HEK293 (cell line): ENCODE data around the gene DIDO1.

Experiments used
- CTCF ChIA-PET: fragments of 350-600 bp; formaldehyde crosslinking; extraction: SDS; loops from one replicate; lab custom pipeline; 2021; ENCODE audit warnings: antibody characterized with exemption; lab: Yijun Ruan, JAX
- POLR2A ChIA-PET: fragments of 300-600 bp; formaldehyde crosslinking; extraction: SDS; loops from one replicate; lab custom pipeline; 2020; ENCODE audit warnings: antibody characterized with exemption, inconsistent platforms; lab: Yijun Ruan, JAX
- H3K27ac ChIP-seq: fragments of 200-500 bp; sonication (Bioruptor generic); 2 replicates; pipeline ENCODE4 v1.5.1; 2014; ENCODE audit warnings: low read depth, low read length, control low read depth, inconsistent platforms; ENCODE audit errors: extremely low read depth
- H3K36me3 ChIP-seq, 2 experiments: fragments of 200-500 bp in 1 of 2; sonication (Bioruptor generic) in 1 of 2; 1 replicate in 1 of 2; 2 replicates in 1 of 2; pipeline ENCODE4 v1.5.1; 2014 to 2017; ENCODE audit warnings: inconsistent platforms in 2 of 2, low read length in 2 of 2; ENCODE audit not compliant: control insufficient read depth in 2 of 2, insufficient read depth in 1 of 2
- H3K4me1 ChIP-seq: fragments of 200-500 bp; sonication (Bioruptor generic); 2 replicates; pipeline ENCODE4 v1.5.1; 2014; ENCODE audit warnings: mild to moderate bottlenecking, low read length, inconsistent platforms; ENCODE audit not compliant: control insufficient read depth, insufficient read depth
- H3K4me3 ChIP-seq: 2 replicates; pipeline ENCODE4 v1.5.1; 2011; ENCODE audit warnings: low read depth, mild to moderate bottlenecking, control low read depth, low read length, moderate library complexity
- H3K9me3 ChIP-seq: fragments of 200-500 bp; sonication (Bioruptor generic); 2 replicates; pipeline ENCODE4 v1.5.1; 2014; ENCODE audit warnings: low read depth, low read length, inconsistent platforms; ENCODE audit not compliant: control insufficient read depth, insufficient read depth
- KLF8 ChIP-seq: fragments of 450-650 bp; formaldehyde crosslinking; IDR thresholded peaks from 2 replicates; pipeline ENCODE4 v1.5.1; 2016; ENCODE audit warnings: missing biosample characterization, missing genetic modification characterization
- ZBTB48 ChIP-seq: fragments of 450-650 bp; formaldehyde crosslinking; IDR thresholded peaks from 2 replicates; pipeline ENCODE4 v1.5.1; 2016; ENCODE audit warnings: missing biosample characterization, missing genetic modification characterization
- ZFHX2 ChIP-seq: fragments of 450-650 bp; formaldehyde crosslinking; conservative IDR thresholded peaks from 2 replicates; pipeline ENCODE4 v1.5.1; 2016; ENCODE audit warnings: missing biosample characterization, missing genetic modification characterization
- ZFP37 ChIP-seq: fragments of 450-650 bp; formaldehyde crosslinking; IDR thresholded peaks from 2 replicates; pipeline ENCODE4 v1.5.1; 2016; ENCODE audit warnings: missing biosample characterization, missing genetic modification characterization
- ZNF169 ChIP-seq: fragments of 450-650 bp; formaldehyde crosslinking; IDR thresholded peaks from 2 replicates; pipeline ENCODE4 v1.5.1; 2016; ENCODE audit warnings: missing biosample characterization, missing genetic modification characterization
- ZNF174 ChIP-seq: fragments of 450-650 bp; formaldehyde crosslinking; IDR thresholded peaks from 2 replicates; pipeline ENCODE4 v1.5.0; 2017; ENCODE audit warnings: missing biosample characterization, mild to moderate bottlenecking, missing genetic modification characterization
- ZNF274 ChIP-seq, 2 experiments: fragments of 200-500 bp in 1 of 2; fragments of 450-650 bp in 1 of 2; sonication (Bioruptor generic) in 1 of 2; formaldehyde crosslinking in 1 of 2; IDR thresholded peaks; 2 replicates each; pipeline versions ENCODE4 v1.5.1 to v1.6.1; 2014 to 2016; ENCODE audit warnings: borderline replicate concordance in 1 of 2, inconsistent platforms in 1 of 2, low read length in 1 of 2, missing biosample characterization in 1 of 2, missing genetic modification characterization in 1 of 2
- ZNF292 ChIP-seq: fragments of 450-650 bp; formaldehyde crosslinking; IDR thresholded peaks from 2 replicates; pipeline ENCODE4 v1.5.1; 2016; ENCODE audit warnings: low read depth, missing biosample characterization, missing genetic modification characterization, borderline replicate concordance
- ZNF510 ChIP-seq: fragments of 450-650 bp; formaldehyde crosslinking; IDR thresholded peaks from 2 replicates; pipeline ENCODE4 v1.5.1; 2018; ENCODE audit warnings: mild to moderate bottlenecking, missing genetic modification characterization, missing biosample characterization; ENCODE audit not compliant: insufficient replicate concordance
- ZNF558 ChIP-seq: fragments of 450-650 bp; formaldehyde crosslinking; IDR thresholded peaks from 2 replicates; pipeline ENCODE4 v1.5.1; 2016; ENCODE audit warnings: missing biosample characterization, missing genetic modification characterization
- ZNF621 ChIP-seq: fragments of 450-650 bp; formaldehyde crosslinking; IDR thresholded peaks from 2 replicates; pipeline ENCODE4 v1.5.1; 2017; ENCODE audit warnings: missing biosample characterization, missing genetic modification characterization
- ZNF747 ChIP-seq: fragments of 450-650 bp; formaldehyde crosslinking; IDR thresholded peaks from 2 replicates; pipeline ENCODE4 v1.5.1; 2016; ENCODE audit warnings: missing biosample characterization, missing genetic modification characterization
- ZNF777 ChIP-seq: fragments of 450-650 bp; formaldehyde crosslinking; IDR thresholded peaks from 2 replicates; pipeline ENCODE4 v1.5.1; 2017; ENCODE audit warnings: missing biosample characterization, missing genetic modification characterization, borderline replicate concordance
- TF ChIP-seq, protein P1 (sequence below): fragments of 450-650 bp; formaldehyde crosslinking; IDR thresholded peaks from 2 replicates; pipeline ENCODE4 v1.5.1; 2017; ENCODE audit warnings: missing biosample characterization, mild to moderate bottlenecking, missing genetic modification characterization, moderate library complexity
- TF ChIP-seq, protein P2 (sequence below): fragments of 450-650 bp; formaldehyde crosslinking; IDR thresholded peaks from 2 replicates; pipeline ENCODE4; 2016; ENCODE audit warnings: missing biosample characterization, missing genetic modification characterization
- TF ChIP-seq, protein P3 (sequence below): fragments of 450-650 bp; formaldehyde crosslinking; IDR thresholded peaks from 2 replicates; pipeline ENCODE4 v1.5.1; 2016; ENCODE audit warnings: missing biosample characterization, missing genetic modification characterization

DIDO1 gene

DNA sequence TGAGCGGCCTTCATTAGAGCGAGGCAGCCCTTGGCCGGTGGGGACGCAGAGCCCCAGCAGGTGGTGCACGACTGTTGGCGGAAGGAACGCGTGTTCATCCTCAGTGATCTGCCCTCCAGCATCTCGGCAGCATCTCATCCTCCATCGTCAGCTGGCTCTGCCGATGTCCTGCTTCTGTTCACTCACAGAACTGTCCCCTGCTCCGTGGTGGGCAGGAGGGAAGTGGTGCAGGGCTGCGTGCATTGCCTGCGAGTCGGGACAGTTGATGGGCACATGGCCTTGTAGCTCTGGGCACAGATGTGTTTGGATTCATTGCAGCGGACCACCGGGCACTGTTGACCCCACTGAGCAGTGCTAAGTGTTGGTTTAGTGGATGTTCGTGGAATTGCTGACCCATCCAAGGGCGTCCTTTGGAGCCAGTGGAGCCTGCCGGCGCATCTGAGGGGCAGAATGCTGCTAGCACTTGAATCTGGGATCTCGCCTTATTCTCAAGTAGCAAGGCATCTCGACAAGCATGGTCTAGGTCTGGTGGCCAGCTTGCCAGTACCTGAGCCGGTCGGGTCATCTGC, 19.6 kb upstream of the DIDO1 start (continued):
- no peak for TF ChIP-seq ZFHX2 (tag by site-specific recombination)

DNA sequence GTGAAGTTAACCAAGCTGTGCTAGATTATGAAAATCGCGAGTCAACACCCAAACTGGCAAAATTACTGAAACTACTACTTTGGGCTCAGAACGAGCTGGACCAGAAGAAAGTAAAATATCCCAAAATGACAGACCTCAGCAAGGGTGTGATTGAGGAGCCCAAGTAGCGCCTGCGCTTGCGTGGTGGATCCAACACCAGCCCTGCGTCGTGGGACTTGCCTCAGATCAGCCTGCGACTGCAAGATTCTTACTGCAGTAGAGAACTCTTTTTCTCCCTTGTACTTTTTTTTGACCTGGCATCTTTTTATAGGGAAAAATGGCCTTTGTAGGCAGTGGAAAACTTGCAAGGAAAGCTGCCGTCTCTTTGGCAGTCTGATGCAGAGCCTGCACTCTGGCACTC, 18.4 kb upstream of the DIDO1 start:
- Histone ChIP-seq H3K36me3 (peaks cover 0 to 91% of the 10 kb centered on the region in 2 experiments), H3K9me3 (no peaks in the 10 kb centered on the region), H3K4me3 (no peak overlapping the region), H3K27ac (no peak overlapping the region)
- POLR2A ChIA-PET, result no interaction called here
- CTCF ChIA-PET, result interaction anchor here (0.9 kb wide), 1 partner anchor 28 kb away, joined by 4 read pairs; no protein-coding TSS in a partner anchor
- TF ChIP-seq ZNF510 (no peak), ZNF274 (IDR thresholded peaks at IDR 0.05; ENCODE audit: low read length) (no peak), ZNF274 (tag by site-specific recombination; IDR thresholded peaks at IDR 0.05; ENCODE audit: borderline replicate concordance) (no peak), KLF8 (tag by site-specific recombination) (no peak), ZFP37 (tag by site-specific recombination) (no peak), ZNF292 (tag by site-specific recombination) (no peak), ZNF169 (tag by site-specific recombination) (no peak)
- TF ChIP-seq, protein P1, sequence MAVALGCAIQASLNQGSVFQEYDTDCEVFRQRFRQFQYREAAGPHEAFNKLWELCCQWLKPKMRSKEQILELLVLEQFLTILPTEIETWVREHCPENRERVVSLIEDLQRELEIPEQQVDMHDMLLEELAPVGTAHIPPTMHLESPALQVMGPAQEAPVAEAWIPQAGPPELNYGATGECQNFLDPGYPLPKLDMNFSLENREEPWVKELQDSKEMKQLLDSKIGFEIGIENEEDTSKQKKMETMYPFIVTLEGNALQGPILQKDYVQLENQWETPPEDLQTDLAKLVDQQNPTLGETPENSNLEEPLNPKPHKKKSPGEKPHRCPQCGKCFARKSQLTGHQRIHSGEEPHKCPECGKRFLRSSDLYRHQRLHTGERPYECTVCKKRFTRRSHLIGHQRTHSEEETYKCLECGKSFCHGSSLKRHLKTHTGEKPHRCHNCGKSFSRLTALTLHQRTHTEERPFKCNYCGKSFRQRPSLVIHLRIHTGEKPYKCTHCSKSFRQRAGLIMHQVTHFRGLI (tag by site-specific recombination), result no peak
- TF ChIP-seq, protein P2, sequence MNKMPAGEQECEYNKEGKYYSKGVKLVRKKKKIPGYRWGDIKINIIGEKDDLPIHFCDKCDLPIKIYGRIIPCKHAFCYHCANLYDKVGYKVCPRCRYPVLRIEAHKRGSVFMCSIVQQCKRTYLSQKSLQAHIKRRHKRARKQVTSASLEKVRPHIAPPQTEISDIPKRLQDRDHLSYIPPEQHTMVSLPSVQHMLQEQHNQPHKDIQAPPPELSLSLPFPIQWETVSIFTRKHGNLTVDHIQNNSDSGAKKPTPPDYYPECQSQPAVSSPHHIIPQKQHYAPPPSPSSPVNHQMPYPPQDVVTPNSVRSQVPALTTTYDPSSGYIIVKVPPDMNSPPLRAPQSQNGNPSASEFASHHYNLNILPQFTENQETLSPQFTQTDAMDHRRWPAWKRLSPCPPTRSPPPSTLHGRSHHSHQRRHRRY, result no peak
- TF ChIP-seq, all 188 proteins: peak for 0
- peaks cover 3% of the 10 kb centered on the region; the same call in 1 of the 2 replicates for H3K4me1 ChIP-seq

DNA sequence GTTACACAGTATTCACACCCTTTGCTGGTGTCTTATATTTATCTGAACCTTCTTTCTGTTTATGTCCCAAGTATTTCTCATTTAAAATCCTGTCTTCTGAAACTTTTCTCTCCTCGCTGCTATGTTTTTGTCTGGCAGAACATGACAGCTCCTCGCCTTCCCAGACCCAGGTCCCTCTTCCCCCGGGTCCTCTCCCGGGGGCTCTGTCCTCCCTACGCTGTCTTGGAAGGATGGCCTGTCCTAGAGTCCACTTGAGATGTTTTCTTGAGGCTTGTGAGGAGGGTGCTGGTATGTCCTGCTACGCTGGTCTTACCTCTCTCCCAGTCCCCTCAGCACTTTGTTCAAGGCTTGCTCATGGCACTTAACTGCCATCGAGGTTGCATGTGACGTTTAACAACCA, 17.9 kb upstream of the DIDO1 start:
- peaks cover 0 to 85% of the 10 kb centered on the region in 2 experiments for H3K36me3 ChIP-seq
- ChIA-PET CTCF (interaction anchor here (0.9 kb wide), 1 partner anchor 28 kb away, joined by 4 read pairs; no protein-coding TSS in a partner anchor), POLR2A (interaction anchor here (0.7 kb wide), 1 partner anchor 46 kb away, joined by 10 read pairs; no protein-coding TSS in a partner anchor)
- H3K4me3 ChIP-seq, result no peak overlapping the region
- H3K4me1 ChIP-seq, result peaks cover 6% of the 10 kb centered on the region; the same call in 1 of the 2 replicates
- H3K27ac ChIP-seq, result no peak overlapping the region
- no peaks in the 10 kb centered on the region for H3K9me3 ChIP-seq
- no peak for TF ChIP-seq ZNF174 (tag by site-specific recombination)
- TF ChIP-seq ZNF777 (tag by site-specific recombination), result no peak
- no peak for TF ChIP-seq ZNF558
- TF ChIP-seq, protein P3, sequence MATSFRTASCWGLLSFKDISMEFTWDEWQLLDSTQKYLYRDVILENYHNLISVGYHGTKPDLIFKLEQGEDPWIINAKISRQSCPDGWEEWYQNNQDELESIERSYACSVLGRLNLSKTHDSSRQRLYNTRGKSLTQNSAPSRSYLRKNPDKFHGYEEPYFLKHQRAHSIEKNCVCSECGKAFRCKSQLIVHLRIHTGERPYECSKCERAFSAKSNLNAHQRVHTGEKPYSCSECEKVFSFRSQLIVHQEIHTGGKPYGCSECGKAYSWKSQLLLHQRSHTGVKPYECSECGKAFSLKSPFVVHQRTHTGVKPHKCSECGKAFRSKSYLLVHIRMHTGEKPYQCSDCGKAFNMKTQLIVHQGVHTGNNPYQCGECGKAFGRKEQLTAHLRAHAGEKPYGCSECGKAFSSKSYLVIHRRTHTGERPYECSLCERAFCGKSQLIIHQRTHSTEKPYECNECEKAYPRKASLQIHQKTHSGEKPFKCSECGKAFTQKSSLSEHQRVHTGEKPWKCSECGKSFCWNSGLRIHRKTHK (tag by site-specific recombination), result no peak
- no peak for TF ChIP-seq ZBTB48 (tag by site-specific recombination)
- TF ChIP-seq, protein P2, result no peak
- TF ChIP-seq ZNF621 (tag by site-specific recombination), result no peak
- TF ChIP-seq ZNF747, result no peak
- TF ChIP-seq, all 188 proteins: peak for 0
